Measurements from ENCODE around the gene MYMK.
"Not testable (repeated sequence)": the region's sequence is repeated elsewhere in the genome, so short reads cannot be mapped to it uniquely, and the experiment has no call there.

The MYMK gene

GRCh38 chr9:133569891-133570690, 45.3 kb upstream of the MYMK start:
- TF ChIP-seq, protein P1, sequence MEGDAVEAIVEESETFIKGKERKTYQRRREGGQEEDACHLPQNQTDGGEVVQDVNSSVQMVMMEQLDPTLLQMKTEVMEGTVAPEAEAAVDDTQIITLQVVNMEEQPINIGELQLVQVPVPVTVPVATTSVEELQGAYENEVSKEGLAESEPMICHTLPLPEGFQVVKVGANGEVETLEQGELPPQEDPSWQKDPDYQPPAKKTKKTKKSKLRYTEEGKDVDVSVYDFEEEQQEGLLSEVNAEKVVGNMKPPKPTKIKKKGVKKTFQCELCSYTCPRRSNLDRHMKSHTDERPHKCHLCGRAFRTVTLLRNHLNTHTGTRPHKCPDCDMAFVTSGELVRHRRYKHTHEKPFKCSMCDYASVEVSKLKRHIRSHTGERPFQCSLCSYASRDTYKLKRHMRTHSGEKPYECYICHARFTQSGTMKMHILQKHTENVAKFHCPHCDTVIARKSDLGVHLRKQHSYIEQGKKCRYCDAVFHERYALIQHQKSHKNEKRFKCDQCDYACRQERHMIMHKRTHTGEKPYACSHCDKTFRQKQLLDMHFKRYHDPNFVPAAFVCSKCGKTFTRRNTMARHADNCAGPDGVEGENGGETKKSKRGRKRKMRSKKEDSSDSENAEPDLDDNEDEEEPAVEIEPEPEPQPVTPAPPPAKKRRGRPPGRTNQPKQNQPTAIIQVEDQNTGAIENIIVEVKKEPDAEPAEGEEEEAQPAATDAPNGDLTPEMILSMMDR (IDR thresholded peaks at IDR 0.05; ENCODE audit: insufficient read depth, low read depth, low read length, missing control alignments): no peak
- DNase-seq (ENCODE audit: low read depth): no peak
- H3K4me3 ChIP-seq (ENCODE audit: low read depth, low read length): no peak overlapping the region

GRCh38 chr9:133569121-133569785, 44.5 kb upstream of the MYMK start:
- no peak for DNase-seq (ENCODE audit: low read depth)
- TF ChIP-seq, protein P1 (IDR thresholded peaks at IDR 0.05; ENCODE audit: insufficient read depth, low read depth, low read length, missing control alignments): no peak
- H3K4me3 ChIP-seq (ENCODE audit: low read depth, low read length): no peak overlapping the region

GRCh38 chr9:133568186-133568585, 43.4 kb upstream of the MYMK start:
- DNase-seq (ENCODE audit: low read depth): no peak
- H3K4me3 ChIP-seq (ENCODE audit: low read depth, low read length): no peak overlapping the region
- TF ChIP-seq, protein P1 (IDR thresholded peaks at IDR 0.05; ENCODE audit: insufficient read depth, low read depth, low read length, missing control alignments): no peak

DNA sequence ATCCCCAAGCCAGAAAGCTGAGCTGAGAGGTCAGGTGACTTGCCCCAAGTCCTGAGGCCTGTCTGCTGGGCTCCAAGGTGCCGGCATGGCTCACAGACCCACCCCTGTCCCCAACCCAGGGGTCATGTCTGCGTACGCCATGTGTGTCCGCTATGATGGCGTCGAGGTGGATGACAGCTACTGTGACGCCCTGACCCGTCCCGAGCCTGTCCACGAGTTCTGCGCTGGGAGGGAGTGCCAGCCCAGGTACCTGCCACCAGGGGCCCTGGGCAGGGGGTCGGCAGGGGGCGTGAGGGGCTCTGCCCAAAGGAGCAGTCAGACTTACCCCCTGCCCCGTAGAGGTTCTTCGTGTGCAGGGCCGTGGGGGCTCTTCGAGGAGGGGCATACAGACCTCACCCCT, 42.1 kb upstream of the MYMK start:
- DNase-seq (ENCODE audit: low read depth): no peak
- H3K4me3 ChIP-seq (ENCODE audit: low read depth, low read length): no peak overlapping the region
- TF ChIP-seq, protein P1 (IDR thresholded peaks at IDR 0.05; ENCODE audit: insufficient read depth, low read depth, low read length, missing control alignments): no peak

DNA sequence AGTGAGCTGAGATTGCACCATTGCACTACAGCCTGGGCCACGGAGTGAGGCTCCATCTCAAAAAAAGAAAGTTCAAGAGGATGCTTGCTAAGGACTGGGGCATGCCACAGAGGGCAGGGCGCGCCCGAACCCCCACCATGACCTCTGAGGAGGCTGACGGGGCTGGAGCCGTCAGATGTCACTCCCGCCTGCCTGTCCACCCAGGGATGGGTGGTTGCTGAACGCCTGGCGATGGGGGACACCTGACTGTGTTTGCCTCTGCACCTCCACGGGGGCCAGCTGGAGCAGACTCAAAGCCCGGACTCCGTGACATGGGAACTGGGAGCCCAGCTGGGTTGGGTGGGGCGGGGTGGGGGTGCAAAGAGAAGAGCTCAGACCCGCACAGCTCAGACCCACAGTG, 41.6 kb upstream of the MYMK start:
- H3K4me3 ChIP-seq (ENCODE audit: low read depth, low read length): no peak overlapping the region
- TF ChIP-seq, protein P1 (IDR thresholded peaks at IDR 0.05; ENCODE audit: insufficient read depth, low read depth, low read length, missing control alignments): no peak

DNA sequence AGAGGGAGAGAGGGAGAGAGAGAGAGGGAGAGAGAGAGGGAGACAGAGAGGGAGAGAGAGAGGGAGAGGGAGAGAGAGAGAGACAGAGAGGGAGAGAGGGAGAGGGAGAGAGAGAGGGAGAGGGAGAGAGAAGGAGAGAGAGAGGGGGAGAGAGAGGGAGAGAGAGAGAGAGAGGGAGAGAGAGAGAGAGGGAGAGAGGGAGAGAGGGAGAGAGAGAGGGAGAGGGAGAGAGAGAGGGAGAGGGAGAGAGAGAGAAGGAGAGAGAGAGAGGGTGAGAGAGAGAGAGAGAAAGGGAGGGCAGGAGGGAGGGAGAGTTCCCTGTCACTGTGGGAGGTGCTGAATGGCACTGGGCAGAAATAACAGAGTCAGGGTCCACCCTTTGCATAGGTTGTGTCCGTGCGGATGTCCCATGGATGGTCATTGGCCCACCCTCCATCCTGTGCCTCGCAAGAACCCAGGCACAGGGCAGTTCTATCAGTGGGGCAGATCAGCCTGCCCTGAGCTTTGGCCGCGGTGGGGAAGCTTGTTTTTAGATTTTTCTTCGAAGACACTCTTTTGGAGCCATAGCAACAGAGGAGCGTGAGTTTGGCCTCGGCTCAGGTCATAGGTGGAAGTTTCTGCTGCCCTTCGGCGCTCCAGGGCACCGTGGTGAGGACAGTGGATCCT, 39.8 kb upstream of the MYMK start:
- TF ChIP-seq, protein P1 (IDR thresholded peaks at IDR 0.05; ENCODE audit: insufficient read depth, low read depth, low read length, missing control alignments): no peak
- H3K4me3 ChIP-seq (ENCODE audit: low read depth, low read length): no peak overlapping the region
- DNase-seq (ENCODE audit: low read depth): no peak

More for the DNA sequence above, 41.6 kb upstream of the MYMK start:
- DNase-seq (ENCODE audit: low read depth): no peak

- DNase-seq (ENCODE audit: low read depth); H3K4me3 ChIP-seq (ENCODE audit: low read depth, low read length): not testable (repeated sequence)
These were observed 39.1 kb upstream of the MYMK start for GRCh38 chr9:133563814-133564213.
